Nephron (organoid): ENCODE data around the gene MYCL.
A peak's percentile ranks its signal among the peaks of the same experiment; 100 is the strongest.

Experiments
- H3K27ac Mint-ChIP-seq, 3 experiments: 2 replicates each; pipeline ENCODE4 v1.8.0; 2020; ENCODE audit warnings: mixed read lengths in 3 of 3, mild to moderate bottlenecking in 2 of 3, moderate library complexity in 1 of 3
- H3K27me3 Mint-ChIP-seq: 2 replicates; pipeline ENCODE4 v1.8.0; 2021; ENCODE audit warnings: low read depth, mild to moderate bottlenecking, moderate library complexity, mixed read lengths
- H3K36me3 Mint-ChIP-seq: 2 replicates; pipeline ENCODE4 v1.8.0; 2020; ENCODE audit warnings: low read depth, mixed read lengths
- H3K4me1 Mint-ChIP-seq: 2 replicates; pipeline ENCODE4 v1.8.0; 2020; ENCODE audit warnings: mixed read lengths
- H3K4me3 Mint-ChIP-seq, 3 experiments: 2 replicates each; pipeline ENCODE4 v1.8.0; 2020; ENCODE audit warnings: mild to moderate bottlenecking in 3 of 3, mixed read lengths in 3 of 3, moderate library complexity in 2 of 3
- H3K9me3 Mint-ChIP-seq: 2 replicates; pipeline ENCODE4 v1.8.0; 2020; ENCODE audit warnings: mixed read lengths
- CTCF ChIP-seq, 3 experiments: fragments of 200-600 bp; sonication (generic); IDR thresholded peaks; one replicate each; pipeline ENCODE4 v1.5.0; 2021; ENCODE audit warnings: antibody characterized with exemption in 3 of 3; ENCODE audit not compliant: unreplicated experiment in 3 of 3

The MYCL gene

GRCh38 chr1:39886757-39887231 lies 14.9 kb downstream of the MYCL start:
- no peak for TF ChIP-seq CTCF (IDR thresholded peaks at IDR 0.05; ENCODE audit: unreplicated experiment in 3 of 3)
- H3K4me3 Mint-ChIP-seq: no peak overlapping the region
- no peaks in the 10 kb centered on the region for H3K27me3 Mint-ChIP-seq
- H3K27ac Mint-ChIP-seq: no peak overlapping the region
- no peaks in the 10 kb centered on the region for H3K9me3 Mint-ChIP-seq
- H3K36me3 Mint-ChIP-seq: peaks cover under 1% of the 10 kb centered on the region
- peaks cover 16% of the 10 kb centered on the region for H3K4me1 Mint-ChIP-seq

GRCh38 chr1:39885516-39885915 lies 16.2 kb downstream of the MYCL start:
- TF ChIP-seq CTCF (IDR thresholded peaks at IDR 0.05; ENCODE audit: unreplicated experiment in 3 of 3): no peak
- Mint-ChIP-seq H3K9me3 (no peaks in the 10 kb centered on the region), H3K36me3 (peaks cover 8% of the 10 kb centered on the region), H3K27me3 (no peaks in the 10 kb centered on the region), H3K4me3 (peak overlapping the region; percentile 55 to 71 (median 69)), H3K4me1 (peaks cover 23% of the 10 kb centered on the region), H3K27ac (no peak overlapping the region)

GRCh38 chr1:39882152-39882551 lies 19.6 kb downstream of the MYCL start:
- peaks cover 50% of the 10 kb centered on the region for H3K4me1 Mint-ChIP-seq
- H3K9me3 Mint-ChIP-seq: no peaks in the 10 kb centered on the region
- H3K27ac Mint-ChIP-seq: peak overlapping the region in 2 of 3 experiments; percentile 51 to 93
- H3K4me3 Mint-ChIP-seq: peak overlapping the region; percentile 96 to 98 (median 97)
- no peaks in the 10 kb centered on the region for H3K27me3 Mint-ChIP-seq
- TF ChIP-seq CTCF (IDR thresholded peaks at IDR 0.05; ENCODE audit: unreplicated experiment in 3 of 3): no peak
- peaks cover 16% of the 10 kb centered on the region for H3K36me3 Mint-ChIP-seq

- H3K27me3 Mint-ChIP-seq: no peaks in the 10 kb centered on the region
- no peak overlapping the region for H3K27ac Mint-ChIP-seq
- peaks cover 42% of the 10 kb centered on the region for H3K36me3 Mint-ChIP-seq
- peak overlapping the region in 2 of 3 experiments; percentile 6 to 10 for H3K4me3 Mint-ChIP-seq
- TF ChIP-seq CTCF (IDR thresholded peaks at IDR 0.05; ENCODE audit: unreplicated experiment in 3 of 3): no peak
- peaks cover 51% of the 10 kb centered on the region for H3K4me1 Mint-ChIP-seq
- H3K9me3 Mint-ChIP-seq: no peaks in the 10 kb centered on the region
Measured at GRCh38 chr1:39877980-39878956, 23.4 kb downstream of the MYCL start.

DNA sequence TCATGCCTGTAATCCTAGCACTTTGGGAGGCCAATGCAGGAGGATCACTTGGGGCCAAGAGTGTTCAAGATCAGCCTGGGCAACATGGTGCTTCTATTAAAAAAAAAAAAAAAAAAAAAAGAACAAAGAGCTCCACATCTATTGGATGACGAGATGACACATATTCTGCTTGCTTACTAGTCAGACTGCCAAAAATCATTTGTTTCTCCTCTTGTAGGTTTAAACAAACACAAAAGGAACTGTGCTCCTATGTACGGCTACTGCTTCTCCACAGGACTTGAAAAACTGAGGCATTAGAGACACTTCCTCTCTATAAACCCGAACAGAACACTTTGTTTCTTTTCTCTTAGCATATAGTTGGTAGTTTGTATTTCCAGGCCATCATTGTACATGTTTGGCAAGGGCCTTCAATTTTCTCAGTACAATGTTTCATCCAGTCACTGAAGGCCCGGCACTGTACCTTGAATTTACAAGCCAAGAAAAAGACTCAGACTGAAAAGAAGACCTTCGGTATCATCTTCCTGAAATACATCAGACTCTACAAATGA lies 24.4 kb downstream of the MYCL start:
- H3K36me3 Mint-ChIP-seq: peaks cover 46% of the 10 kb centered on the region
- H3K9me3 Mint-ChIP-seq: no peaks in the 10 kb centered on the region
- H3K27ac Mint-ChIP-seq: no peak overlapping the region
- no peak for TF ChIP-seq CTCF (IDR thresholded peaks at IDR 0.05; ENCODE audit: unreplicated experiment in 3 of 3)
- H3K4me1 Mint-ChIP-seq: peaks cover 43% of the 10 kb centered on the region
- no peaks in the 10 kb centered on the region for H3K27me3 Mint-ChIP-seq
- H3K4me3 Mint-ChIP-seq: no peak overlapping the region
